Measurements from ENCODE around the gene MFAP3L.

MFAP3L gene

GRCh38 chr4:170026253-170027021 is at the start of gene MFAP3L:
TSS of gene MFAP3L (minus strand) at chr4:170026395. CDS start at chr4:170005877, 20,518 bp downstream.
- Histone ChIP-seq H3K4me2 (ENCODE audit: low read length) (no peak within 1 kb of the TSS), H3K79me2 (ENCODE audit: low read length) (no peaks in the 10 kb centered on the region), H3K4me1 (ENCODE audit: low read length) (no peaks in the 10 kb centered on the region), H4K20me1 (ENCODE audit: insufficient read depth, low read length) (no peaks in the 10 kb centered on the region), H2AFZ (ENCODE audit: low read depth, low read length) (no peak within 1 kb of the TSS), H3K9ac (ENCODE audit: low read length) (no peak within 1 kb of the TSS), H3K27ac (ENCODE audit: low read length) (no peak within 1 kb of the TSS), H3K9me3 (ENCODE audit: insufficient read depth, low read length) (no peaks in the 10 kb centered on the region), H3K4me3 (ENCODE audit: low read length) (no peak within 1 kb of the TSS), H3K36me3 (replicated peaks; ENCODE audit: low read depth, low read length) (no peaks in the 10 kb centered on the region), H3K27me3 (ENCODE audit: low read depth, low read length) (no peaks in the 10 kb centered on the region)
- TF ChIP-seq EZH2phosphoT487 (IDR thresholded peaks at IDR 0.05; ENCODE audit: low read depth), result no peak
- TF ChIP-seq, protein P1, sequence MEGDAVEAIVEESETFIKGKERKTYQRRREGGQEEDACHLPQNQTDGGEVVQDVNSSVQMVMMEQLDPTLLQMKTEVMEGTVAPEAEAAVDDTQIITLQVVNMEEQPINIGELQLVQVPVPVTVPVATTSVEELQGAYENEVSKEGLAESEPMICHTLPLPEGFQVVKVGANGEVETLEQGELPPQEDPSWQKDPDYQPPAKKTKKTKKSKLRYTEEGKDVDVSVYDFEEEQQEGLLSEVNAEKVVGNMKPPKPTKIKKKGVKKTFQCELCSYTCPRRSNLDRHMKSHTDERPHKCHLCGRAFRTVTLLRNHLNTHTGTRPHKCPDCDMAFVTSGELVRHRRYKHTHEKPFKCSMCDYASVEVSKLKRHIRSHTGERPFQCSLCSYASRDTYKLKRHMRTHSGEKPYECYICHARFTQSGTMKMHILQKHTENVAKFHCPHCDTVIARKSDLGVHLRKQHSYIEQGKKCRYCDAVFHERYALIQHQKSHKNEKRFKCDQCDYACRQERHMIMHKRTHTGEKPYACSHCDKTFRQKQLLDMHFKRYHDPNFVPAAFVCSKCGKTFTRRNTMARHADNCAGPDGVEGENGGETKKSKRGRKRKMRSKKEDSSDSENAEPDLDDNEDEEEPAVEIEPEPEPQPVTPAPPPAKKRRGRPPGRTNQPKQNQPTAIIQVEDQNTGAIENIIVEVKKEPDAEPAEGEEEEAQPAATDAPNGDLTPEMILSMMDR (IDR thresholded peaks at IDR 0.05; ENCODE audit: low read depth, low read length), result no peak

DNA sequence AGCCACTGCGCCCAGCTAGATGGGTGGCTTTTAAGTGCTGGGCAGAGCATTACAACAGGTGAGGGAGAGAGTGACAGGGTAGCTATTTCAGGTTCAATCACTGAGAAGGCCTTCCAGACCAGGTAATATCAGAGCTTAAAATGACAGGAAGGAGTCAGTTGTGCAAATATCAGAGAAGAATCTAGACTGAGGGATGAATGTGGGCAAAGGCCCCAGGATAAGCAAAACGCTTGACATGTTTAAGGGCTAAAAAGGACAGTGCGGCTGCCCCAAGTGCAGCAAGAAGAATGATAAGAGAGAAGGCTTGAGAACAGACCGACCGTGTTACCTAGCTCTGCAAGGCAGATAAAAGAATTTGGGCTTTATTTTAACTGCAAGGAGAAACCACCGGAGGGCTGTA is 45.0 kb upstream of the MFAP3L start:
- H3K4me1 ChIP-seq (ENCODE audit: low read length), result no peaks in the 10 kb centered on the region
- no peak overlapping the region for H3K9ac ChIP-seq (ENCODE audit: low read length)
- peaks cover 4% of the 10 kb centered on the region; the same call in 1 of the 2 replicates for H3K27me3 ChIP-seq (ENCODE audit: low read depth, low read length)
- no peaks in the 10 kb centered on the region for H3K9me3 ChIP-seq (ENCODE audit: insufficient read depth, low read length)
- no peaks in the 10 kb centered on the region for H3K36me3 ChIP-seq (replicated peaks; ENCODE audit: low read depth, low read length)
- no peak overlapping the region for H3K4me3 ChIP-seq (ENCODE audit: low read length)
- H3K79me2 ChIP-seq (ENCODE audit: low read length), result no peaks in the 10 kb centered on the region
- no peak overlapping the region for H3K4me2 ChIP-seq (ENCODE audit: low read length)
- TF ChIP-seq, protein P1 (IDR thresholded peaks at IDR 0.05; ENCODE audit: low read depth, low read length), result no peak
- no peak for TF ChIP-seq EZH2phosphoT487 (IDR thresholded peaks at IDR 0.05; ENCODE audit: low read depth)
- H3K27ac ChIP-seq (ENCODE audit: low read length), result no peak overlapping the region
- no peak overlapping the region for H2AFZ ChIP-seq (ENCODE audit: low read depth, low read length)
- no peaks in the 10 kb centered on the region for H4K20me1 ChIP-seq (ENCODE audit: insufficient read depth, low read length)

GRCh38 chr4:170068438-170069128 is 42.4 kb upstream of the MFAP3L start:
- no peaks in the 10 kb centered on the region for H3K79me2 ChIP-seq (ENCODE audit: low read length)
- no peak overlapping the region for H3K4me3 ChIP-seq (ENCODE audit: low read length)
- no peak overlapping the region for H2AFZ ChIP-seq (ENCODE audit: low read depth, low read length)
- H4K20me1 ChIP-seq (ENCODE audit: insufficient read depth, low read length), result no peaks in the 10 kb centered on the region
- H3K27me3 ChIP-seq (ENCODE audit: low read depth, low read length), result peaks cover 4% of the 10 kb centered on the region; the same call in 1 of the 2 replicates
- H3K27ac ChIP-seq (ENCODE audit: low read length), result no peak overlapping the region
- TF ChIP-seq EZH2phosphoT487 (IDR thresholded peaks at IDR 0.05; ENCODE audit: low read depth), result no peak
- H3K36me3 ChIP-seq (replicated peaks; ENCODE audit: low read depth, low read length), result no peaks in the 10 kb centered on the region
- no peak overlapping the region for H3K4me2 ChIP-seq (ENCODE audit: low read length)
- no peaks in the 10 kb centered on the region for H3K9me3 ChIP-seq (ENCODE audit: insufficient read depth, low read length)
- no peak overlapping the region for H3K9ac ChIP-seq (ENCODE audit: low read length)
- H3K4me1 ChIP-seq (ENCODE audit: low read length), result no peaks in the 10 kb centered on the region

DNA sequence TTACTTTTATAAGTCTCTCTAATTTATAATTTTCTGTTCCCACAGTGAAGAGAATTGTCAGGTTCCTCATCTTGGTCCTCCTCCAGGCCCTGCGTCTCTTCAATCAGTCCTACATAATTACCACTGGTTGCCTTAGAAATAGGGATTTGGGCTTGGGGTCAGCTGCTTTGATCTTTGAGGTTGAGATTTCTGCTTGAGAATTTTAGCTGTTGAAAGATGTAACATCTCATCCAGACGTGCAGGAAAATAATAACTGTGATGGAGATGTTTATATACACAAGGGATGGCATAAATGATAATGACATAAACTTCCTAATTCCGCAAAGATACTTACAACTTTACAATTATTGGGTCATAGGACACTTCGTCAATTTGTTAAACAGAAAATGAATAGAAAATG is 33.2 kb upstream of the MFAP3L start:
- Histone ChIP-seq H2AFZ (ENCODE audit: low read depth, low read length) (no peak overlapping the region), H3K4me3 (ENCODE audit: low read length) (no peak overlapping the region), H3K9ac (ENCODE audit: low read length) (no peak overlapping the region), H4K20me1 (ENCODE audit: insufficient read depth, low read length) (no peaks in the 10 kb centered on the region), H3K27me3 (ENCODE audit: low read depth, low read length) (no peaks in the 10 kb centered on the region), H3K36me3 (replicated peaks; ENCODE audit: low read depth, low read length) (no peaks in the 10 kb centered on the region), H3K9me3 (ENCODE audit: insufficient read depth, low read length) (no peaks in the 10 kb centered on the region), H3K27ac (ENCODE audit: low read length) (no peak overlapping the region), H3K79me2 (ENCODE audit: low read length) (no peaks in the 10 kb centered on the region), H3K4me1 (ENCODE audit: low read length) (no peaks in the 10 kb centered on the region), H3K4me2 (ENCODE audit: low read length) (no peak overlapping the region)
- no peak for TF ChIP-seq EZH2phosphoT487 (IDR thresholded peaks at IDR 0.05; ENCODE audit: low read depth)
- TF ChIP-seq, protein P1 (IDR thresholded peaks at IDR 0.05; ENCODE audit: low read depth, low read length), result no peak
